Gastrocnemius medialis (tissue), 4 donors: ENCODE data around the gene QDPR. TPM values are rescaled to one million over a fixed set of nuclear protein-coding genes. Genes with fewer than 3 reads are reported as not detected.
"Not testable (repeated sequence)": the region's sequence is repeated elsewhere in the genome, so short reads cannot be mapped to it uniquely, and the experiment has no call there.

Experiments
- ATAC-seq, 2 donors: fragments of 150-250 bp; one replicate each; pipeline ENCODE4 v1.9.1; 2016
- DNase-seq, 2 donors: peaks; one replicate each; pipeline ENCODE4 v3.0.0-alpha.2; 2019
- H3K27ac ChIP-seq, 4 donors: fragments of 200-600 bp; sonication (generic); 1 replicate in 1 of 4; 2 replicates in 3 of 4; pipeline ENCODE4 v1.5.1; 2016 to 2018; ENCODE audit warnings: mild to moderate bottlenecking in 2 of 4, moderate library complexity in 1 of 4
- H3K27me3 ChIP-seq, 3 donors: fragments of 200-600 bp; sonication (generic) in 2 of 3; 1 replicate in 1 of 3; 2 replicates in 2 of 3; pipeline versions ENCODE4 v1.5.1 to v1.6.0; 2016 to 2019; ENCODE audit warnings: mild to moderate bottlenecking in 1 of 3, moderate library complexity in 1 of 3
- H3K36me3 ChIP-seq, 2 donors: fragments of 200-600 bp; sonication (generic) in 1 of 2; one replicate each; pipeline ENCODE4 v1.5.1; 2017 to 2018
- H3K4me1 ChIP-seq, 2 donors: fragments of 200-600 bp; sonication (generic) in 1 of 2; one replicate each; pipeline ENCODE4 v1.5.1; 2016 to 2017; ENCODE audit warnings: mild to moderate bottlenecking in 2 of 2
- H3K4me3 ChIP-seq, 4 donors: fragments of 200-600 bp; sonication (generic) in 3 of 4; 1 replicate in 1 of 4; 2 replicates in 3 of 4; pipeline ENCODE4 v1.5.1; 2016 to 2019; ENCODE audit warnings: mild to moderate bottlenecking in 2 of 4
- H3K9me3 ChIP-seq, 3 donors: fragments of 200-600 bp; sonication (generic) in 2 of 3; 1 replicate in 1 of 3; 2 replicates in 2 of 3; pipeline ENCODE4 v1.5.1; 2016 to 2019
- CTCF ChIP-seq, 5 experiments: fragments of 450-650 bp in 3 of 5; fragments of 200-600 bp in 2 of 5; sonication (generic) in 2 of 5; IDR thresholded peaks in 4 of 5; conservative IDR thresholded peaks in 1 of 5; 1 replicate in 4 of 5; 2 replicates in 1 of 5; pipeline ENCODE4 v1.5.1; 2016 to 2019; ENCODE audit warnings: antibody characterized with exemption in 5 of 5, mild to moderate bottlenecking in 3 of 5, moderate library complexity in 3 of 5
- POLR2A ChIP-seq, 2 donors: fragments of 450-650 bp; IDR thresholded peaks; one replicate each; pipeline ENCODE4 v1.6.1; 2017; ENCODE audit warnings: antibody characterized with exemption in 2 of 2, mild to moderate bottlenecking in 2 of 2, moderate library complexity in 2 of 2
- in situ Hi-C, 4 donors: fragments of 200-750 bp; cut with MboI; loops; one replicate each; pipeline versions ENCODE4 v1.15.0 to v1.8.0; 2017; ENCODE audit warnings: low sequenced_read_pairs in 4 of 4
- intact Hi-C: fragments of 100-400 bp; cut with DNase I; formaldehyde crosslinking; loops from one replicate; pipeline ENCODE4 v1.15.1; 2023; ENCODE audit warnings: low total_unique reads
- total RNA-seq, 4 donors: library from RNA; depleted of rRNA; stranded (reverse); fragments of >200 nt; gene quantifications; one replicate each; pipeline versions ENCODE4 v1.1.0 to v1.2.3, GENCODE V29; 2016

Gene QDPR
- total RNA-seq, 4 donors from 2014 or later, result 6.9 to 15.6 (median 9.1) TPM

GRCh38 chr4:17448689-17449088 lies 63.2 kb downstream of the QDPR start:
- Histone ChIP-seq H3K27ac (no peak overlapping the region), H3K9me3 (no peaks in the 10 kb centered on the region), H3K4me3 (no peak overlapping the region), H3K36me3 (no peaks in the 10 kb centered on the region), H3K27me3 (no peaks in the 10 kb centered on the region), H3K4me1 (no peaks in the 10 kb centered on the region)
- no peak for ATAC-seq
- in situ Hi-C loops (no loop called here), intact Hi-C loops (no loop called here)
- TF ChIP-seq CTCF (IDR thresholded peaks at IDR 0.05 in 4 of 5, conservative IDR thresholded peaks at IDR 0.05 in 1 of 5) (no peak), POLR2A (IDR thresholded peaks at IDR 0.05) (no peak)
- no peak for DNase-seq

GRCh38 chr4:17447675-17448298 lies 64.1 kb downstream of the QDPR start:
- TF ChIP-seq CTCF (IDR thresholded peaks at IDR 0.05 in 4 of 5, conservative IDR thresholded peaks at IDR 0.05 in 1 of 5) (peak in 2 of 5 experiments; percentile 41 to 42), POLR2A (IDR thresholded peaks at IDR 0.05) (no peak)
- no peak overlapping the region for H3K4me3 ChIP-seq
- no peaks in the 10 kb centered on the region for H3K36me3 ChIP-seq
- H3K9me3 ChIP-seq, result no peaks in the 10 kb centered on the region
- DNase-seq (no peak), ATAC-seq (peak in 1 of 2 donors; percentile 66)
- intact Hi-C loops (no loop called here), in situ Hi-C loops (no loop called here)
- no peaks in the 10 kb centered on the region for H3K4me1 ChIP-seq
- no peak overlapping the region for H3K27ac ChIP-seq
- H3K27me3 ChIP-seq, result no peaks in the 10 kb centered on the region

- Histone ChIP-seq H3K4me1 (no peaks in the 10 kb centered on the region), H3K4me3 (no peak overlapping the region), H3K27me3 (no peaks in the 10 kb centered on the region), H3K9me3 (no peaks in the 10 kb centered on the region), H3K36me3 (no peaks in the 10 kb centered on the region), H3K27ac (no peak overlapping the region)
- intact Hi-C loops, result no loop called here
- in situ Hi-C loops, result no loop called here
- TF ChIP-seq CTCF (IDR thresholded peaks at IDR 0.05 in 4 of 5, conservative IDR thresholded peaks at IDR 0.05 in 1 of 5) (no peak), POLR2A (IDR thresholded peaks at IDR 0.05) (no peak)
- DNase-seq, result no peak
- ATAC-seq, result no peak
These were observed 64.8 kb downstream of the QDPR start for GRCh38 chr4:17447056-17447455.

- intact Hi-C loops, H3K9me3 ChIP-seq, H3K27me3 ChIP-seq, DNase-seq, ATAC-seq, in situ Hi-C loops, H3K27ac ChIP-seq, H3K36me3 ChIP-seq, H3K4me3 ChIP-seq, H3K4me1 ChIP-seq: not testable (repeated sequence)
These were observed 69.4 kb downstream of the QDPR start for GRCh38 chr4:17442477-17442876.

GRCh38 chr4:17437396-17437795 lies 74.5 kb downstream of the QDPR start:
- intact Hi-C loops (no loop called here), in situ Hi-C loops (no loop called here)
- H3K4me1 ChIP-seq, result no peaks in the 10 kb centered on the region
- no peaks in the 10 kb centered on the region for H3K9me3 ChIP-seq
- H3K4me3 ChIP-seq, result no peak overlapping the region
- no peak for DNase-seq
- ATAC-seq, result no peak
- TF ChIP-seq POLR2A (IDR thresholded peaks at IDR 0.05) (no peak), CTCF (IDR thresholded peaks at IDR 0.05 in 4 of 5, conservative IDR thresholded peaks at IDR 0.05 in 1 of 5) (no peak)
- H3K27me3 ChIP-seq, result no peaks in the 10 kb centered on the region
- no peak overlapping the region for H3K27ac ChIP-seq
- no peaks in the 10 kb centered on the region for H3K36me3 ChIP-seq
